VCaP (cell line): Measurements from ENCODE around the gene PIR.
A peak's percentile ranks its signal among the peaks of the same experiment; 100 is the strongest.

ENCODE experiments used
- H3K27ac ChIP-seq: fragments of 450-650 bp; 2 replicates; pipeline ENCODE4 v1.5.1; 2017
- CTCF ChIP-seq: fragments of 450-650 bp; conservative IDR thresholded peaks from 2 replicates; pipeline ENCODE4 v1.5.1; 2017; ENCODE audit warnings: mild to moderate bottlenecking, moderate library complexity

PIR gene

GRCh38 chrX:15336023-15336413 is 157.1 kb downstream of the PIR start:
- peak overlapping the region; percentile 84 for H3K27ac ChIP-seq
- no peak for TF ChIP-seq CTCF

GRCh38 chrX:15335135-15336022 is 157.8 kb downstream of the PIR start, which contains the start of gene PIGA:
TSS of gene PIGA (minus strand) at chrX:15335523. CDS start at chrX:15331930, 3,593 bp downstream.
- no peak for TF ChIP-seq CTCF
- peak within 1 kb of the TSS; percentile 84 for H3K27ac ChIP-seq
